ENCODE measurements around the gene IDNK.

The IDNK gene

DNA sequence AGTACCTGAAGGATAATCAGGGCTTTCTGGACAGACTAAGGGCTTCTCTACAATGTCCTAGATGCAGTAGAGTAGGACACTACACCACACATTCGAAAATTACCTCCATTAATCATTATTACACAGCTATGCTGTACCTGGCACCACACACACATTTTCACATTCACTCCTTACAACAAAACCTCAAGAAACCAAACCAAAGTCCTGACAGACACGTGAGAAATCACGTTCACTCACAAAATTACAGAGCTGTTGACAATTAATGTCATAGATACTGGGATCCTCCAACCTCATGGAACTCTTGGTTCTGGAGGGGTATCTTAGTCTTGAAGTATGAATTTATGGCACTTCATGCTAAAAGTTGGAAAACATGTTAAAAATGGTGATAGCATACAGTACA is 68.5 kb downstream of the IDNK start:
- no peak for DNase-seq (ENCODE audit: low read depth in 2 of 2)

Measured in activated CD4-positive, alpha-beta T cell treated with anti-CD3 and anti-CD28 coated beads for 24 hours (primary cell).